ENCODE data around the gene POLR3C.

Gene POLR3C

GRCh38 chr1:145857170-145857569, 33.2 kb downstream of the POLR3C start:
- H3K27ac ChIP-seq (ENCODE audit: low read depth, low read length, poor library complexity, severe bottlenecking) = no peak overlapping the region
- no peak overlapping the region for H3K4me2 ChIP-seq (ENCODE audit: low read length)
- no peaks in the 10 kb centered on the region for H3K27me3 ChIP-seq (ENCODE audit: insufficient read depth, low read length)
- H3K79me2 ChIP-seq (ENCODE audit: insufficient read depth, low read length) = no peaks in the 10 kb centered on the region
- H3F3A ChIP-seq (ENCODE audit: insufficient read depth, low read length) = no peaks in the 10 kb centered on the region
- H3K9me2 ChIP-seq (ENCODE audit: low read depth, low read length) = no peaks in the 10 kb centered on the region
- H3K36me3 ChIP-seq (ENCODE audit: insufficient read depth, low read length) = peaks cover 18% of the 10 kb centered on the region; the same call in 1 of the 2 replicates
- no peak overlapping the region for H3K4me3 ChIP-seq (ENCODE audit: low read depth, low read length, poor library complexity, severe bottlenecking)
- H2AFZ ChIP-seq (ENCODE audit: low read length) = no peak overlapping the region
- H3K4me1 ChIP-seq (ENCODE audit: insufficient read depth, low read length, severe bottlenecking) = peaks cover 12% of the 10 kb centered on the region
- no peaks in the 10 kb centered on the region for H3K9me3 ChIP-seq (ENCODE audit: low read length)
- no peaks in the 10 kb centered on the region for H4K20me1 ChIP-seq (ENCODE audit: insufficient read depth, low read length)
- TF ChIP-seq EZH2 (IDR thresholded peaks at IDR 0.05; ENCODE audit: borderline replicate concordance, low read length) (no peak), CTCF (IDR thresholded peaks at IDR 0.05; ENCODE audit: low read length) (no peak)
- H3K9ac ChIP-seq (ENCODE audit: low read length) = no peak overlapping the region

- Histone ChIP-seq H3F3A (ENCODE audit: insufficient read depth, low read length) (no peaks in the 10 kb centered on the region), H3K9me2 (ENCODE audit: low read depth, low read length) (no peaks in the 10 kb centered on the region), H3K4me3 (ENCODE audit: low read depth, low read length, poor library complexity, severe bottlenecking) (peak overlapping the region; percentile 69), H3K27me3 (ENCODE audit: insufficient read depth, low read length) (no peaks in the 10 kb centered on the region), H3K4me1 (ENCODE audit: insufficient read depth, low read length, severe bottlenecking) (peaks cover 12% of the 10 kb centered on the region), H3K4me2 (ENCODE audit: low read length) (peak overlapping the region; percentile 66), H4K20me1 (ENCODE audit: insufficient read depth, low read length) (no peaks in the 10 kb centered on the region), H3K36me3 (ENCODE audit: insufficient read depth, low read length) (peaks cover 16% of the 10 kb centered on the region; the same call in 1 of the 2 replicates), H3K27ac (ENCODE audit: low read depth, low read length, poor library complexity, severe bottlenecking) (no peak overlapping the region), H3K9me3 (ENCODE audit: low read length) (no peaks in the 10 kb centered on the region), H3K9ac (ENCODE audit: low read length) (peak overlapping the region; percentile 65), H2AFZ (ENCODE audit: low read length) (no peak overlapping the region), H3K79me2 (ENCODE audit: insufficient read depth, low read length) (no peaks in the 10 kb centered on the region)
- TF ChIP-seq CTCF (IDR thresholded peaks at IDR 0.05; ENCODE audit: low read length) = no peak
- no peak for TF ChIP-seq EZH2 (IDR thresholded peaks at IDR 0.05; ENCODE audit: borderline replicate concordance, low read length)
These were observed 34.4 kb downstream of the POLR3C start for GRCh38 chr1:145858238-145858900.

DNA sequence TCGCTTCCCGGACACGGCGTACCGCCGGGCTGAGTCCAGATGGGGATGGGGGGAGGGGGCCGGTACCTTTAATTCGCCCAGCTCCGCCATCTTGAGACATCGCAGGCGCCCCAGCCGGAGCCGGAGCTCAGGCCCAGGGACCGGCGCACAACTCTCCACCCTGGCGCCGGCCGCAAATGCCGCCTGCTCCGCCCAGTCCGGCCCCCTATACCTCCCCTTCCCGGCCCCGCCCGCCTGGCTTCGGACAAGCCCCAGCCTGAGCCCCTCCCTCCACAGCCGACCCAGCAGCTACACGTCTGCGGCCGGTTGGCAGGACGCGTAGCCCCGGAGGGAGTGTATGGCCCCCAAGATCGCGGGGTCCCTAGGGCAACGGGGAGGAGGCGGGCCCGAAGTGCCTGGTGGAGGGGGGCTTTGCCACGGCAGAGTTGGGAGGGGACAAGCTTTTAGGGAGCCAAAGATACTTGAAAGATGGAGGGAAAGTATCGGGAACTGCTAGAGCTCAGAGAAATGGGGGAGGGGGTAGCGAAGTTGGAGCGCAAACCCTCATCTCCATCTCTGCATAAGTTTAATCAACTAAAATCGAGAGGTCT, 35.0 kb downstream of the POLR3C start, which contains the start of gene PIAS3:
TSS of gene PIAS3 (minus strand) at position 181 of the 590 bp plus-strand sequence. CDS start at position 90, 91 bp downstream.
- Histone ChIP-seq H3K9me3 (ENCODE audit: low read length) (no peaks in the 10 kb centered on the region), H3F3A (ENCODE audit: insufficient read depth, low read length) (no peaks in the 10 kb centered on the region), H3K27me3 (ENCODE audit: insufficient read depth, low read length) (no peaks in the 10 kb centered on the region), H3K9me2 (ENCODE audit: low read depth, low read length) (no peaks in the 10 kb centered on the region), H4K20me1 (ENCODE audit: insufficient read depth, low read length) (no peaks in the 10 kb centered on the region), H2AFZ (ENCODE audit: low read length) (peak within 1 kb of the TSS; percentile 90), H3K36me3 (ENCODE audit: insufficient read depth, low read length) (peaks cover 10% of the 10 kb centered on the region; the same call in 1 of the 2 replicates), H3K4me2 (ENCODE audit: low read length) (peak within 1 kb of the TSS; percentile 66), H3K4me3 (ENCODE audit: low read depth, low read length, poor library complexity, severe bottlenecking) (peak within 1 kb of the TSS; percentile 69), H3K79me2 (ENCODE audit: insufficient read depth, low read length) (no peaks in the 10 kb centered on the region), H3K4me1 (ENCODE audit: insufficient read depth, low read length, severe bottlenecking) (peaks cover 12% of the 10 kb centered on the region), H3K27ac (ENCODE audit: low read depth, low read length, poor library complexity, severe bottlenecking) (peak within 1 kb of the TSS; percentile 4), H3K9ac (ENCODE audit: low read length) (peak within 1 kb of the TSS; percentile 65)
- no peak for TF ChIP-seq CTCF (IDR thresholded peaks at IDR 0.05; ENCODE audit: low read length)
- TF ChIP-seq EZH2 (IDR thresholded peaks at IDR 0.05; ENCODE audit: borderline replicate concordance, low read length) = no peak
